Right lobe of liver (tissue), 6 donors: ENCODE results near the gene SEPTIN3. TPM values are rescaled to one million over a fixed set of nuclear protein-coding genes. Genes with fewer than 3 reads are reported as not detected.
A peak's percentile ranks its signal among the peaks of the same experiment; 100 is the strongest.
"Not testable (repeated sequence)": the region's sequence is repeated elsewhere in the genome, so short reads cannot be mapped to it uniquely, and the experiment has no call there.

ENCODE experiments used
- ATAC-seq, 4 donors: fragments of 200-7000 bp; cut with Tn5 transposase; one replicate each; pipeline ENCODE4 v1.9.1; 2020; ENCODE audit warnings: mild to moderate bottlenecking in 4 of 4, moderate library complexity in 4 of 4
- DNase-seq, 3 donors: peaks; one replicate each; pipeline ENCODE4 v3.0.0-alpha.2; 2020
- H3K27ac ChIP-seq, 3 donors: fragments of 200-600 bp; one replicate each; pipeline ENCODE4 v1.8.0; 2022
- H3K27me3 ChIP-seq, 2 donors: fragments of 200-600 bp; one replicate each; pipeline ENCODE4 v1.8.0; 2022
- H3K36me3 ChIP-seq, 4 donors: fragments of 200-600 bp; sonication (generic) in 1 of 4; one replicate each; pipeline versions ENCODE4 v1.5.1 to v1.8.0; 2017 to 2022; ENCODE audit warnings: control low read depth in 1 of 4
- H3K4me1 ChIP-seq, 4 donors: fragments of 200-600 bp; sonication (generic) in 1 of 4; one replicate each; pipeline versions ENCODE4 v1.5.1 to v1.8.0; 2017 to 2022; ENCODE audit warnings: control low read depth in 1 of 4
- H3K4me3 ChIP-seq, 3 donors: fragments of 200-600 bp; one replicate each; pipeline ENCODE4 v1.8.0; 2022
- H3K9me3 ChIP-seq, 4 donors: fragments of 200-600 bp; sonication (generic) in 1 of 4; one replicate each; pipeline versions ENCODE4 v1.5.1 to v1.8.0; 2017 to 2022; ENCODE audit warnings: control low read depth in 1 of 4
- POLR2A ChIP-seq: fragments of 450-650 bp; IDR thresholded peaks from one replicate; pipeline ENCODE4 v1.6.1; 2017; ENCODE audit warnings: antibody characterized with exemption, mild to moderate bottlenecking
- WGBS: methylation state at CpG from one replicate; pipeline ENCODE4 v1.1.6; 2018; ENCODE audit warnings: low coverage, low lambda C conversion rate; ENCODE audit not compliant: insufficient coverage; ENCODE audit errors: missing lambda C conversion rate; 5-methylcytosine and 5-hydroxymethylcytosine counted together
- intact Hi-C, 2 donors: fragments of 100-400 bp; cut with DNase I; formaldehyde crosslinking; loops; one replicate each; pipeline versions ENCODE4 v1.11.2 to v1.14.1; 2022
- total RNA-seq, 6 experiments: library from RNA; depleted of rRNA in 2 of 6; stranded (reverse); fragments of >200 nt in 2 of 6; fragmentation: NEBNext Ultra II Directional in 3 of 6; extraction: Animal tissue kit (Norgen Biotek cat#: 25700) in 3 of 6; gene quantifications; one replicate each; pipeline versions ENCODE4 v1.1.0 to v1.2.4, GENCODE V29; 2016 to 2023
- TF ChIP-seq, protein P1 (sequence below), 4 donors: fragments of 200-600 bp in 3 of 4; fragments of 450-650 bp in 1 of 4; IDR thresholded peaks; one replicate each; pipeline versions ENCODE4 v1.5.1 to v1.8.0; 2016 to 2022; ENCODE audit warnings: antibody characterized with exemption in 4 of 4, mild to moderate bottlenecking in 2 of 4
- donor health status: DM: no; HTN: yes; CAD: no.
- donor health status: DM: no; HTN: no; CAD: no.
- donor health status: DM: no; HTN: no; CAD: no.
- donor health status: DM: no; HTN: yes; CAD: no.
- donor health status: DM: no; HTN: yes; CAD: no.

The SEPTIN3 gene
- total RNA-seq, 6 experiments from 2014 or later, result 0.06 to 0.16 (median 0.07) TPM; not detected in 3

DNA sequence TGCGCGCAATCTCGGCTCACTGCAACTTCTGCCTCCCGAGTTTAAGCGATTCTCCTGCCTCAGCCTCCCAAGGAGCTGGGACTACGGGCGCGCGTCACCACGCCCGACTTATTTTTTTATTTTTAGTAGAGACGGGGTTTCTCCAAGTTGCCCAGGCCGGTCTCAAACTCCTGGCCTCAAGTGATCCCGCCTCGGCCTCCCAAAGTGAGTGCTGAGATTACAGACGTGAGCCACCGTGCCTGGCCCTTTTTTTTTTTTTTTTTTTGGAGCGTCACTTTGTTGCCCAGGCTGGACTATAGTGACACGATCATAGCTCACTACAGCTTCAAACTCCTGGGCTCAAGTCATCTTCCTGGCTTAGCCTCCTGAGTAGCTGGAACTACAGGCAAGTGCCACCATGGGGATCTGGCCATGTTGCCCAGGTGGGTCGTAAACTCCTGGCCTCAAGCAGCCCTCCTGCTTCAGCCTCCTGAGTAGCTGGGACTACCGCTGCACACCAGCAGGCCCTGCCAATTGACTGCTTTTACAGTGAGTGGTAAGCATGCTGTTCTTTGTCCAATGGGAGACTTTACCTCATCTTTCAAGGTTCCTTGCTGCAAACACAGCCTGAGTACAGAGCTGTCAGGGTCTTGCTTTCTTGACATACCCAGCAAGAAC, 21.7 kb upstream of the SEPTIN3 start:
- Histone ChIP-seq H3K4me3 (peak overlapping the region; percentile 55 to 79 (median 76)), H3K27me3 (no peaks in the 10 kb centered on the region), H3K4me1 (peaks cover 0 to 9% (median 0%) of the 10 kb centered on the region in 4 donors), H3K27ac (no peak overlapping the region), H3K9me3 (no peaks in the 10 kb centered on the region), H3K36me3 (no peaks in the 10 kb centered on the region)
- no peak for ATAC-seq
- DNase-seq, result no peak
- WGBS, result 70% methylated on average over 16 of the region's 21 CpGs
- intact Hi-C loops, result loop anchor here in 1 of 2 donors (10.0 kb wide), 1 partner anchor 203 kb away; no protein-coding TSS in a partner anchor
- TF ChIP-seq, protein P1, sequence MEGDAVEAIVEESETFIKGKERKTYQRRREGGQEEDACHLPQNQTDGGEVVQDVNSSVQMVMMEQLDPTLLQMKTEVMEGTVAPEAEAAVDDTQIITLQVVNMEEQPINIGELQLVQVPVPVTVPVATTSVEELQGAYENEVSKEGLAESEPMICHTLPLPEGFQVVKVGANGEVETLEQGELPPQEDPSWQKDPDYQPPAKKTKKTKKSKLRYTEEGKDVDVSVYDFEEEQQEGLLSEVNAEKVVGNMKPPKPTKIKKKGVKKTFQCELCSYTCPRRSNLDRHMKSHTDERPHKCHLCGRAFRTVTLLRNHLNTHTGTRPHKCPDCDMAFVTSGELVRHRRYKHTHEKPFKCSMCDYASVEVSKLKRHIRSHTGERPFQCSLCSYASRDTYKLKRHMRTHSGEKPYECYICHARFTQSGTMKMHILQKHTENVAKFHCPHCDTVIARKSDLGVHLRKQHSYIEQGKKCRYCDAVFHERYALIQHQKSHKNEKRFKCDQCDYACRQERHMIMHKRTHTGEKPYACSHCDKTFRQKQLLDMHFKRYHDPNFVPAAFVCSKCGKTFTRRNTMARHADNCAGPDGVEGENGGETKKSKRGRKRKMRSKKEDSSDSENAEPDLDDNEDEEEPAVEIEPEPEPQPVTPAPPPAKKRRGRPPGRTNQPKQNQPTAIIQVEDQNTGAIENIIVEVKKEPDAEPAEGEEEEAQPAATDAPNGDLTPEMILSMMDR (IDR thresholded peaks at IDR 0.05), result no peak
- no peak for TF ChIP-seq POLR2A

DNA sequence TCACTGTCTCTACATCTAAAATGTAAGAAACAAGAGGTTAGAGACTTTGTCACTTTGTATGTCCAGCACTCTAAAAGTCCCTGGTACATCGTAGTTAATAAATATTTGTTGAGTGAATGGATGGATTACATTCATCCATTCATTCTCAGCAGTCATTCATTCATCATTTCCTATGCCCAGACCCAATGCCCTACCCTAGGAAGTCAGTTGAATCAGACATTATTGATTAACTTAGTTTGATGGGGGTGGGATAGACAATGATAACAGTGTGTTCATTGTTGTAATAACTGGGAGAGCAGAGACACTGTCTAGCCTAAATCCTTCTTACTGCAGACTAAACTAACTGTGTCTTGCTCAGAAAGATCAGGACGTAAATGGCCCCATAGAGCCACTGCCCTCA, 21.1 kb upstream of the SEPTIN3 start:
- Histone ChIP-seq H3K4me1 (peaks cover 0 to 9% (median 0%) of the 10 kb centered on the region in 4 donors), H3K4me3 (no peak overlapping the region), H3K36me3 (no peaks in the 10 kb centered on the region), H3K9me3 (no peaks in the 10 kb centered on the region), H3K27me3 (no peaks in the 10 kb centered on the region), H3K27ac (no peak overlapping the region)
- DNase-seq (no peak), ATAC-seq (no peak)
- intact Hi-C loops, result loop anchor here in 1 of 2 donors (10.0 kb wide), 1 partner anchor 203 kb away; no protein-coding TSS in a partner anchor
- WGBS, result 85% methylated on average over 2 of the region's 2 CpGs
- TF ChIP-seq, protein P1 (IDR thresholded peaks at IDR 0.05), result no peak
- TF ChIP-seq POLR2A, result no peak

DNA sequence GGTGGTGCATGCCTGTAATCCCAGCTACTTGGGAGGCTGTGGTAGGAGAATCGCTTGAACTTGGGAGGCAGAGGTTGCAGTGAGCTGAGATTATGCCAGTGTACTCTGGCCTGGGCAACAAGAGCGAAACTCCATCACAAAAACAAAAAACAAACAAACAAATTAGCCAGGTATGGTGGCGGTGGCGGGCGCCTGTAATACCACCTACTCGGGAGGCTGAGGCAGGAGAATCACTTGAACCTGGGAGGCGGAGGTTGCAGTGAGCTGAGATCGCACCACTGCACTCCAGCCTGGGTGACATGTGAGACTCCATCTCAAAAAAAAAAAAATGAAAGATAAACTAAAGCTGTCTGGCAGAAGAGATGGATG, 20.3 kb upstream of the SEPTIN3 start:
- DNase-seq, H3K27me3 ChIP-seq, H3K4me1 ChIP-seq, H3K36me3 ChIP-seq, H3K9me3 ChIP-seq, H3K27ac ChIP-seq, H3K4me3 ChIP-seq, ATAC-seq: not testable (repeated sequence)
- WGBS, result 97% methylated on average over 8 of the region's 8 CpGs
- intact Hi-C loops, result loop anchor here in 1 of 2 donors (10.0 kb wide), 1 partner anchor 204 kb away; no protein-coding TSS in a partner anchor

DNA sequence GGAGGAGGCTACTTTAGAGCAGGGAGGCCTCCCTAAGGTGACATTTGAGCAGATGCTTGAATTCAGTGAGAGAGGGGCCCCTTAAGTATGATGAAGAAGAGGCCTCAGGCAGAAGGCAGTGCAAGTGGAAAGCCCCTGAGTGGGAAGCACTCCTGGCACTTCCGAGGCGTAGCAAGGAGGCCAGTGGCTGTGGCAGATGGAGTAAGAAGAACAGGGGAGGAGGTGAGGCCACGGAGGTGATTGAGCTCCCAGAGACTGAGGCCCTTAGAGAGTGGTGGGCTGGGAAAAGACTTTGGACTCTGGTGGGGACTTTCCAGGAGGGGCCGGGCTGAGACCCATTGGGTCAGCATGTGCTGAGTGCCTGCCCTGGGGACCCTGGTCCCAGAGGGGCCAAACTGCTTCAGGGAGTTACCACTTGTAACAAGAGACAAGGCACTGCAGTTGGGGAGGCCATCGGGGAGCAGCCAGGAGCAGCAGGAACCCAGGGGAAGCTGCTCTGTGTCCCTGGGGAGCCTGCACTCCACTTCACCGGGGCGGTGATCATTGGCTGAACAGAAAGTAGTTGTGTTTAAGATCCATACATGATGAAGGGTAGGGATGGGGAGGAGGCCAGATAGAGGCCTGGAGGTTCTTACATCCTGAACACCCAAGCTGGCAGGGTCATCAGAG, 19.8 kb upstream of the SEPTIN3 start:
- H3K4me3 ChIP-seq, result no peak overlapping the region
- no peaks in the 10 kb centered on the region for H3K27me3 ChIP-seq
- H3K4me1 ChIP-seq, result peaks cover 0 to 9% (median 0%) of the 10 kb centered on the region in 4 donors
- ATAC-seq (no peak), DNase-seq (peak in 1 of 3 donors; percentile 37)
- no peaks in the 10 kb centered on the region for H3K9me3 ChIP-seq
- TF ChIP-seq, protein P1 (IDR thresholded peaks at IDR 0.05), result no peak
- no peak for TF ChIP-seq POLR2A
- H3K36me3 ChIP-seq, result no peaks in the 10 kb centered on the region
- H3K27ac ChIP-seq, result no peak overlapping the region
- WGBS, result 79% methylated on average over 3 of the region's 7 CpGs
- intact Hi-C loops, result loop anchor here in 1 of 2 donors (10.0 kb wide), 1 partner anchor 205 kb away; no protein-coding TSS in a partner anchor

DNA sequence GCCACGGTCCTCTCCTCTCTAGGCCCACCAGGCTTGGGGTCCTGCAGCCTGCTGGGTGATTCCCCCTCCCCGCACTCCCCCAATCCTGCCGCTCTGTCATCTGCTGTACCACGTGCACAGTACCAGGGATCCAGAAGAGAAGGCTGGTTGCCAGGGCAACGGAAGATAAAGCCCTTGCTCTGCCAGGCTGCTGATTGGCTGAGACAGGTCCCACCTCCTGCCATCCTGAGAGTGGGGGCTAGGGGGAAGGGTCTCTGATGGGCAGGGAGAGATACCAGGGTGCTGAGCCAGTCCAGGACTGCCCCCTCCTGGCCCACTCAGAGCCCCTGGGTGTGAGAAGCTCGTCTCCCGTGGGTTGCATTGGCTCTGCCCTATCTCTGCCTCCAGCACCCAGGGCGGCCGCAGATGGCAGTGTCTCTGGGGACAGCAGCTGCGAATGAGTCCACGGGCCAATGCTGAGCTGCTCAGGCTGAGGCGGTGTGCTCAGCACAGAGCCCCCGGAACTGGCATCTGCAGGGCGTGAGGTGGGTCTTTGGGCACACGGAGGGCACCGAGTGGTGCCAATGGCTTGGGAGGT, 17.3 kb upstream of the SEPTIN3 start, which contains the start of gene SMIM45:
TSS of gene SMIM45 (plus strand) at position 253 of the 577 bp plus-strand sequence.
- intact Hi-C loops, result no loop called here
- ATAC-seq, result no peak
- Histone ChIP-seq H3K27ac (no peak within 1 kb of the TSS), H3K27me3 (no peaks in the 10 kb centered on the region), H3K36me3 (no peaks in the 10 kb centered on the region), H3K4me3 (no peak within 1 kb of the TSS), H3K9me3 (no peaks in the 10 kb centered on the region), H3K4me1 (no peaks in the 10 kb centered on the region)
- 60% methylated on average over 1 of the region's 16 CpGs for WGBS
- DNase-seq, result no peak
- no peak for TF ChIP-seq POLR2A
- TF ChIP-seq, protein P1 (IDR thresholded peaks at IDR 0.05), result no peak
